ENCODE measurements around the gene AGPAT4. TPM values are rescaled to one million over a fixed set of nuclear protein-coding genes. Genes with fewer than 3 reads are reported as not detected.

Gene AGPAT4
- polyA plus RNA-seq, 1 donor (not counting 4 experiments of a cell fraction or from before 2014, with no cell fraction given): 8.4 TPM

GRCh38 chr6:161216616-161217205, 57.1 kb downstream of the AGPAT4 start:
- Histone ChIP-seq H3K27me3 (ENCODE audit: control insufficient read depth, extremely low read depth, insufficient read depth, low read length) (no peaks in the 10 kb centered on the region), H3K79me2 (ENCODE audit: control insufficient read depth, insufficient read depth, low read length) (no peaks in the 10 kb centered on the region), H3K4me1 (ENCODE audit: control insufficient read depth, extremely low read depth, insufficient read depth, low read length) (no peaks in the 10 kb centered on the region), H3K36me3 (ENCODE audit: control insufficient read depth in 2 of 2, extremely low read depth in 1 of 2, insufficient read depth in 2 of 2, low read length in 2 of 2) (peaks cover 2 to 8% of the 10 kb centered on the region in 2 experiments), H3K27ac (ENCODE audit: control insufficient read depth, insufficient read depth, low read length) (no peak overlapping the region), H3K9me1 (ENCODE audit: control insufficient read depth, extremely low read depth, insufficient read depth, low read length) (no peaks in the 10 kb centered on the region), H3K4me3 (ENCODE audit: control insufficient read depth in 2 of 3, extremely low read depth in 1 of 3, insufficient read depth in 2 of 3, low read depth in 1 of 3, low read length in 3 of 3) (no peak overlapping the region), H3K4me2 (ENCODE audit: control insufficient read depth, extremely low read depth, insufficient read depth, low read depth, low read length) (no peak overlapping the region), H3K9me3 (ENCODE audit: control insufficient read depth, low read depth, low read length) (peaks cover 3% of the 10 kb centered on the region), H2AFZ (ENCODE audit: control insufficient read depth, low read length) (no peak overlapping the region), H3K9ac (ENCODE audit: control insufficient read depth, extremely low read depth, insufficient read depth, low read length) (no peak overlapping the region), H4K20me1 (ENCODE audit: control insufficient read depth, extremely low read depth, insufficient read depth, low read length) (no peaks in the 10 kb centered on the region)
- TF ChIP-seq CTCF (optimal IDR thresholded peaks at IDR 0.05 in 1 of 3, IDR thresholded peaks at IDR 0.05 in 1 of 3, conservative IDR thresholded peaks at IDR 0.05 in 1 of 3; ENCODE audit: extremely low read depth in 1 of 3, insufficient read depth in 2 of 3, low read length in 3 of 3) (no peak), EZH2 (IDR thresholded peaks at IDR 0.05; ENCODE audit: low read length) (no peak)
- DNase-seq (ENCODE audit: low read depth, low spot score): no peak
- dilution Hi-C loops (cut with MboI; ENCODE audit: extremely low pct_ligation_motif_present, low sequenced_read_pairs): no loop called here
- no peak for FAIRE-seq

- H4K20me1 ChIP-seq (ENCODE audit: control insufficient read depth, extremely low read depth, insufficient read depth, low read length): no peaks in the 10 kb centered on the region
- no peaks in the 10 kb centered on the region for H3K4me1 ChIP-seq (ENCODE audit: control insufficient read depth, extremely low read depth, insufficient read depth, low read length)
- H3K9me3 ChIP-seq (ENCODE audit: control insufficient read depth, low read depth, low read length): peaks cover 3% of the 10 kb centered on the region
- no peak for FAIRE-seq
- H3K9ac ChIP-seq (ENCODE audit: control insufficient read depth, extremely low read depth, insufficient read depth, low read length): no peak overlapping the region
- dilution Hi-C loops (cut with MboI; ENCODE audit: extremely low pct_ligation_motif_present, low sequenced_read_pairs): no loop called here
- H3K79me2 ChIP-seq (ENCODE audit: control insufficient read depth, insufficient read depth, low read length): no peaks in the 10 kb centered on the region
- H3K4me2 ChIP-seq (ENCODE audit: control insufficient read depth, extremely low read depth, insufficient read depth, low read depth, low read length): no peak overlapping the region
- no peaks in the 10 kb centered on the region for H3K9me1 ChIP-seq (ENCODE audit: control insufficient read depth, extremely low read depth, insufficient read depth, low read length)
- no peak for DNase-seq (ENCODE audit: low read depth, low spot score)
- no peak overlapping the region for H3K4me3 ChIP-seq (ENCODE audit: control insufficient read depth in 2 of 3, extremely low read depth in 1 of 3, insufficient read depth in 2 of 3, low read depth in 1 of 3, low read length in 3 of 3)
- H3K27me3 ChIP-seq (ENCODE audit: control insufficient read depth, extremely low read depth, insufficient read depth, low read length): no peaks in the 10 kb centered on the region
- no peak overlapping the region for H2AFZ ChIP-seq (ENCODE audit: control insufficient read depth, low read length)
- TF ChIP-seq EZH2 (IDR thresholded peaks at IDR 0.05; ENCODE audit: low read length) (no peak), CTCF (optimal IDR thresholded peaks at IDR 0.05 in 1 of 3, IDR thresholded peaks at IDR 0.05 in 1 of 3, conservative IDR thresholded peaks at IDR 0.05 in 1 of 3; ENCODE audit: extremely low read depth in 1 of 3, insufficient read depth in 2 of 3, low read length in 3 of 3) (no peak)
- peaks cover 2 to 8% of the 10 kb centered on the region in 2 experiments for H3K36me3 ChIP-seq (ENCODE audit: control insufficient read depth in 2 of 2, extremely low read depth in 1 of 2, insufficient read depth in 2 of 2, low read length in 2 of 2)
- no peak overlapping the region for H3K27ac ChIP-seq (ENCODE audit: control insufficient read depth, insufficient read depth, low read length)
Observed at GRCh38 chr6:161215876-161216615, 57.8 kb downstream of the AGPAT4 start.
